ENCODE measurements around the gene TBL1X.
A peak's percentile ranks its signal among the peaks of the same experiment; 100 is the strongest.

Gene TBL1X

DNA sequence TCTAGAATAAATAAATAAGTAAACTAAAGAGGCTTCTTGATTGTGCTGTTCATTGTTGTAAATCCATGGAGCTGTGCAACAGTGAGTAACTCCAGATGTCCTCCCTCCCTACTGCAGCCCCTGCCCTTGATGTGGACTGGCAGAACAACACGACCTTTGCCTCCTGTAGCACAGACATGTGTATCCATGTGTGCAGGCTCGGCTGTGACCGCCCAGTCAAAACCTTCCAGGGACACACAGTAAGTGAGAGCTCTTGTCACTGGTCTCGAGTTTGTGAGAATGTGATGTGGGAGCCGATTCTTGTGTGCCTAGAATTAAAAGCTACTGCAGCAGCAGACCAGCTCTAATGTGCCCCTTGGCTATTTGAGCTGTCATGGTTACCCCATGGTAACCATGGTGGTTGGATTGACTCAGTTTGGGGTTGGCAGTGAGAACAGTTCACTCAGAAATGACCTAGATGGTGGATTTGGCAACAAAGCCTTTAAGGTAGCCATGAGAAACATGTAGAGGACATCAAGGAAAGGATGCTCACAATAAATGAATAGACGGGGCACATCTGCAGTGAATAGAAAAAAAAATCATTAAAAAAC lies 240.1 kb downstream of the TBL1X start:
- no peak overlapping the region for H3K27ac ChIP-seq
- TF ChIP-seq, protein P1, sequence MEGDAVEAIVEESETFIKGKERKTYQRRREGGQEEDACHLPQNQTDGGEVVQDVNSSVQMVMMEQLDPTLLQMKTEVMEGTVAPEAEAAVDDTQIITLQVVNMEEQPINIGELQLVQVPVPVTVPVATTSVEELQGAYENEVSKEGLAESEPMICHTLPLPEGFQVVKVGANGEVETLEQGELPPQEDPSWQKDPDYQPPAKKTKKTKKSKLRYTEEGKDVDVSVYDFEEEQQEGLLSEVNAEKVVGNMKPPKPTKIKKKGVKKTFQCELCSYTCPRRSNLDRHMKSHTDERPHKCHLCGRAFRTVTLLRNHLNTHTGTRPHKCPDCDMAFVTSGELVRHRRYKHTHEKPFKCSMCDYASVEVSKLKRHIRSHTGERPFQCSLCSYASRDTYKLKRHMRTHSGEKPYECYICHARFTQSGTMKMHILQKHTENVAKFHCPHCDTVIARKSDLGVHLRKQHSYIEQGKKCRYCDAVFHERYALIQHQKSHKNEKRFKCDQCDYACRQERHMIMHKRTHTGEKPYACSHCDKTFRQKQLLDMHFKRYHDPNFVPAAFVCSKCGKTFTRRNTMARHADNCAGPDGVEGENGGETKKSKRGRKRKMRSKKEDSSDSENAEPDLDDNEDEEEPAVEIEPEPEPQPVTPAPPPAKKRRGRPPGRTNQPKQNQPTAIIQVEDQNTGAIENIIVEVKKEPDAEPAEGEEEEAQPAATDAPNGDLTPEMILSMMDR (conservative IDR thresholded peaks at IDR 0.05): no peak

DNA sequence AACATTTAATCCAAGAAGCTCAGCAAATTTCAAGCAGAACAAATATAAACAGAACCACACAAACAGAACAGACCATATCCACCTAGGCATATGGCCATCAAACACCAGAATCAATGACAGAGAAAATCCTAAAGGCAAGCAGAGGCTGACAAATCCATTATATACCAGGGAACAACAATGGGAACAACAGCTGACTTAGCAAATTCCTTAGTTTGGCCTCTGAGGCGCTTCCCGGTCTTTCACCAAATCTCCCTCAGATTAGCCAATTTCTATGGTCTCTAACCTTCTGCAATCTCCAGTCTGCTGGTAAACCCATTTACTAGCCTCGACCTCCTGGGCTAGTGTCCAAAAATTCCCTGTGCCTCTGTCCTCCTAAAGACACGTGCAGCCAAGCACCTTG lies 241.6 kb downstream of the TBL1X start:
- no peak overlapping the region for H3K27ac ChIP-seq
- TF ChIP-seq, protein P1 (conservative IDR thresholded peaks at IDR 0.05): no peak

DNA sequence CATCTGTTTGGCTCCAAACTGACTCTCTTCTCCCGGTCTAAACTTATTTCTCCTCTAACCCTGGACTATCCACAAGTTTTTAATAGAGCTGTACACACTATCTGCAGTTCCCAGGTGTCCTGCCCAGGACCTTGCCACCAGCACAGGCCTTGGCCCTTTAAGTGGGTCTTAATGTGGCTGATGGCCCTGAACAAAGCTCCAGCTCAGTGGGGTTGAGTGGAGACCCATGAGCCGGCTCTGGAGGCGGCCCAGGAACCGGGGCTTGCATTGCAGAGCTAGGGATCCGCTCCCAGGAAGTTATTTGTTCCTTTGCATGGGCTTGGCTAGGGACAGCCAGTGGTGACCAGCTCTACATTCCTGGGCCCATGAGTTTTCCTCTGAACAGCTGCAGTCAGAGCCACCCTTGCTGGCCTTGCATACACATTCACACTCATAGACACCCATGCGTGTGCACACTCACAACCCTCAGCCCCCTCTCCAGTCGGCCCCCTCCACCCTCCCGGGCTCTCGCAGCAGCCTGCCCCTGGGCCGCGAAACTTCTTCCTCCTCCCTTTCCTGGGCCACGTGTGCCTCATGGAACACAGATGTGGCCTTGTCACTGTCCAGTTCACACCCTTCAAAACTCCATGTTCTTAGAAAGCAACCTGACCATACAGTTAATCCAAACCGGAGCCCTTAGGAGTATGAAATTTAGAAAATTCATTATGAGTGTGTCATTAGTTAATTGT lies 242.6 kb downstream of the TBL1X start:
- TF ChIP-seq, protein P1 (conservative IDR thresholded peaks at IDR 0.05): no peak
- H3K27ac ChIP-seq: peak overlapping the region; percentile 65; the same call in 1 of the 2 replicates

DNA sequence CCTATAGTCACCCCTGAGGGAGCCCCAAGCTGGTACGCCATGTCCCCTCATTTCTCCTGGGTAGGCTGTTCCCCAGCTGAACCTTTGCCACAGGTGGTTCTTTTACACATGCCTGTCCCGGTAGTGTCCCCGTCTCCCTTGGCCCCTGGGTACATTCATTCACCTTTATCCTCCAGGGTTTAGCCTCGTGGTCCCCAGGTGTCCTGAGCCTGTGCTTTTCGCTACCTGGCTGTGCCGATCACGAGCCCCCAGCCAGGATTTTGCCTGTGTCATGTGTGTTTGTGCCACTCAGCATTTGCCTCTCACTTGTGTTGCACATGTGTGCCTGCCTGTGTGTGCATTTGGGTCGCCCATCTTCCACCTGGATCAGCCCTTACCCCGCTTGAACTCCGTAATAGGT lies 243.2 kb downstream of the TBL1X start:
- TF ChIP-seq, protein P1 (conservative IDR thresholded peaks at IDR 0.05): no peak
- H3K27ac ChIP-seq: peak overlapping the region; percentile 65

DNA sequence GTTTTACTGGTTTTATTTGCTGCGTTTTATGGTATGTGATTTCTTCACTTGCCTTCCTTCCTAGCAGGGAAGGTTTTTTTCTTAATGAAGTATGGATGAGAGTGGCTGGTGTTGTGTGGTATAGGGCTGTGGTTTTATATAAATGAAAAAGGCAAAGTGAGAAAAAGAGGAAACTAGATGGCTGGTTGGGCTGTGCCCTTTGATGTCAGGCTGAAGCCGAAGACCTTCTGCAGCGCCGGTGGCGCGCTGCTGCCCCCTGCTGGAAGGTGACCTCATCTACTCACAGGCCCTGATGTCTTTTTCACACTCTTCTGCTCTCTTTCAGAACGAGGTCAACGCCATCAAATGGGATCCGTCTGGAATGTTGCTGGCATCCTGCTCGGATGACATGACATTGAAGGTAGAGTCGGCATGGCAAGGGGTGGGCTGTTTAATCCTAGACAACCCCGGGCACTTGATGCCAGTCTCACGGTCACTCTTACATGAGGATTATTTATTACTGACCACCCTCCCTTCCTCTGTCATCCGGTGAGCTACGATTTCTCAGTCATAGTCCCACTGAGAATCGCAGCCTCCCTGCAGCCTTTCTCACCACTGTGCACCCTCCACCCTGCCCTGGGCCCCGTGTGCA lies 244.2 kb downstream of the TBL1X start:
- TF ChIP-seq, protein P1 (conservative IDR thresholded peaks at IDR 0.05): peak; percentile 88
- H3K27ac ChIP-seq: peak overlapping the region; percentile 65

DNA sequence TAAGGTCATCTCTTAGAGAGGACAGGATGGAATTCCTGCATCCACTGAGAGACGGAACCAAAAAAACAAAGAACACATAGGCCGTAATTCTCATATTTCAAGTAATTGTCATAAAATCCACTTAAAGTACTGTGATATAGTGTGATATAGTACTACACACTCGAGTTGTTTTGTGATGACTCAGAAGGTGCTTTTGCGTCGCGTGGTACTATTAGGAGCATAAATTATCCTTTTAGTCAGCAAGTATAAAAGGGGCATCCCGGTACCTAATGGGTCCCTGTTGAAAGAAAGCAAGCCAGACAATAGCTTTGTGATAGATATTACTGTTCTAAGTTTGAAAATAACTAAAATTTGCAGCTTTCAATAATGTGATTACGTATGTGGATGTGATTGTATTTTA lies 245.5 kb downstream of the TBL1X start:
- H3K27ac ChIP-seq: no peak overlapping the region
- TF ChIP-seq, protein P1 (conservative IDR thresholded peaks at IDR 0.05): no peak

DNA sequence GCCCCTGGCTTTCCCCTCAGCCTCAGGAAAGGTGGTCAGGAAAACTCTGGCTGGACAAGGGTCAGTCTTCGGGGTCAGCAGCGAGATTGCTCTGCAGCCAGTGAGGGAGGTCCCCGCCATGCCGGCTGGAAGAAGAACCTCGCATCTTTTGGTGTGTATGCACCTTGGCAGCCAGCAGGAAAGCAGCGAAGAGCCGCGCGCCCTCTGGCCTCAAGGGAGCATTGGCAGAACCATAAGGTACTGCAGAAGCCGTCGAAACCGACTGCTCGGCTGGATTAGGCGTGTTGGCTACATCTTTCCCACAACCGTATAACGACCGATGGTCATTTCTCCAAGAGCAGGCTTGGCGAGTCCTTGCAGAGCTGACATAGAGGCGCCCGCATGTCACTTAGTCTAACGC lies 252.5 kb downstream of the TBL1X start:
- TF ChIP-seq, protein P1 (conservative IDR thresholded peaks at IDR 0.05): no peak
- H3K27ac ChIP-seq: no peak overlapping the region

Data from VCaP (cell line).